ENCODE data around the gene FAM193B.
A peak's percentile ranks its signal among the peaks of the same experiment; 100 is the strongest.

The FAM193B gene

DNA sequence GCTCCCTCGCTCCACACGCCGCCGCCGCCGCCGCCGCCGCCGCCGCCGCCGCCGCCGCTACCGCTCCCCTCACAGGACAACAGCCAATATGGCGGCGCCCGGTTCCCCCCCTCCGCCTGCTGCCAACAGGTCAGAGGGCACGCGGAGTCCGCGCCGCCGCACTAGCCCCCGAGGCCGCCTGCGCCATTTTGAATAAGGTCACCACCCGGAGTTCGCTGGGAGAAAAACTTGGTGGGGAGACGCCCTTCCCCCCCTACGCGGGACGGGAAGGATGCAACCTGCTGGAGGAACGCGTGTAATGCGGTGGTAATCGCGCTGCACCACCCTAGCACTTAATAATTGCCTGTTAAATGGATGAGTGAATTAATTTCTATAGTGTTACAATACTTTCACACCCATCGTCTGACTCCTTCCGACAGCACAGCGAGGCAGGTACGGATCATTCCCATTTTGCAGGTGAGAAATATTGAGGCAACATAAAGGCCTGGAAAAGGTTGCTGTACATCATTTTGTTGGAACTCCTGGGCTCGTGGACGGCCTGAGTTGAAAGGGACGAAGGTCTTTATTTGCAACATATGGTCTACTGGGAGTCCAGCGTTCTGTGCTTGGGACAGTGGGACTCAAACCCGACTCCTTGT is at the start of gene FAM193B:
FAM193B (minus strand) TSS at position 90 of the 638 bp plus-strand sequence. CDS start 105 bp downstream, outside the sequence.
- TF ChIP-seq ZNF274 (IDR thresholded peaks at IDR 0.05; ENCODE audit: low read depth, low read length): no peak
- peak within 1 kb of the TSS; percentile 78 for H3K4me3 ChIP-seq (ENCODE audit: low read length)

- no peak for TF ChIP-seq ZNF274 (IDR thresholded peaks at IDR 0.05; ENCODE audit: low read depth, low read length)
- H3K4me3 ChIP-seq (ENCODE audit: low read length): no peak overlapping the region
Measured at GRCh38 chr5:177604116-177604521, 49.8 kb upstream of the FAM193B start.

DNA sequence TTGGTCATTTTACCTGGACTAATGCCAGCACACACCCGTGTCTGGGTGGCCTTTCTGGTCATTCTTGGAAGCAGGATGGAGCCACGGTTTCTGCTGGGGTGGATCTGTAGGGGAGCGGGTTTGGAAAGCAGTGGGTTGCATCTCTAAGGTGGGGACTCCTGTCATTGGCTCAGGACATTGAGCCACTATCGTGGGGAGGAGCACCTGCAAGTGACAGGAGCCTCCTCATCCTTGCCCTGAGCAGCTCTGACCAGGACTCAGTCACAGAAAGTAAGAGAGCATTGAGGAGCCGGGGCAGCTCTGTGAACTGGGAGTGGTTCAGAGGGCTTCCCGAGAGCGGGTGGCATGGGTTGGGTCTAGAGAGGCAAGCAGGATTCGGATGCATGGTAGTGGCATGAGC is 49.3 kb upstream of the FAM193B start:
- TF ChIP-seq ZNF274 (IDR thresholded peaks at IDR 0.05; ENCODE audit: low read depth, low read length): no peak
- no peak overlapping the region for H3K4me3 ChIP-seq (ENCODE audit: low read length)

DNA sequence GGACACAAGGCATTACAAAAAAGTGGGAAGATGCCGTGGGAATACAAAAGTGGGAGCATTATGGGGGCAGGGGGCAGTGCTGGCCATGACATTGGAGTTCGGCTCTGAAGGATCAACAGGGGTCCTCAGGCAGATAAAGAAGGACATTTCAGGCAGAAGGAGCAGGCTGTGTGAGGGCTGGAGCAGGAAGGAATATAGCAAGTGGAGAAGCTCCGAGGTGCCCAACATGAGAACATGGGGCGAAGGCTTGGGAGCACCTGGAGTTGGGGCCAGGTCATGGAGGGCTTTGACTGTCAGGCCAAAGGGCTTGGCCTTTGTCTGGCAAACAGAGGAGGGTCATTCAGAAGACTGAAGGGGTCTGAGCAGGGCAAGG is 48.1 kb upstream of the FAM193B start:
- TF ChIP-seq ZNF274 (IDR thresholded peaks at IDR 0.05; ENCODE audit: low read depth, low read length): no peak
- no peak overlapping the region for H3K4me3 ChIP-seq (ENCODE audit: low read length)

DNA sequence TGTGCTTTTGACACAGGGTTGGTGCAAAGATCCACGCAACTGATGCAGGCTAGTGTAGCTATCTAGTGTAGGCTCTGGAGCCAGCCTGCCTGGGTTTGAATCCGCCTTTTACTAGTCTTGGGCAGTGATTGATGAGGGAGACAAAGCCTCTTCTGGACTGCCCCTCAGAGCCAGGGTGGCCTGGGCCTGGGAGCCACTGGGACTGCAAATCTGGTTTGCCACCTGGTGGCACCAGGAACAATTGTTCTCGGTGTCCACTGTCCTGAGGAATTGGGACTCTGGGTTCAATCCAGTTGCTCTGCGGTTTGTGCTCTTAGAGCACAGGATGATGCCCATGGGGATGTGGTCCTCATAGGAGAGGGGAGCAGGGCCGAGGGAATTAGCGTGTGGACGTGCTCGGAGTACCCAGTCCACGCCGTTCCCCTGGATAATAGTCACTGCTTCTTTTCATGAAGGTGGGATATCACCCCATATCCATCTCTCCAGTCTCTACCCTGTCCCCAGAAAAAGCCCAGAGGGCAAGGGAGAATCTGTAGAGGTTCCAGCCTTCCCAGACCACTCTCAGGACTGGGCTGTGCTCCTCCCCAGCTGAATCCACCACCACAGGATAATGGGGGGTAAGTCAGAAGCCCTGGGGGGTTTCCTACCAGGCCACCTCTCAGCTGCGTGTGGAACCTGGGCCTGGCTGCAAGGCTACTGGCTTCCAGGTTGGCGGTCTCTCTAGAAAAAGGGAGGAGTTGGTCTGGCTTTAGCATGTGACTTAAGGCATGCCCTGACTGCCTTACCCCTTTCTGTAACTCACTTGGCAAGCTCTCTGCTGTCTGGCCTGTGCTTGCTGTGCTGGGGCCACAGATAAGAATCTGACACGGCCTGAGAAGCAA is 47.5 kb upstream of the FAM193B start:
- H3K4me3 ChIP-seq (ENCODE audit: low read length): no peak overlapping the region
- no peak for TF ChIP-seq ZNF274 (IDR thresholded peaks at IDR 0.05; ENCODE audit: low read depth, low read length)

GRCh38 chr5:177601126-177601525 is 46.8 kb upstream of the FAM193B start:
- peak overlapping the region; percentile 70; the same call in 1 of the 2 replicates for H3K4me3 ChIP-seq (ENCODE audit: low read length)
- no peak for TF ChIP-seq ZNF274 (IDR thresholded peaks at IDR 0.05; ENCODE audit: low read depth, low read length)

DNA sequence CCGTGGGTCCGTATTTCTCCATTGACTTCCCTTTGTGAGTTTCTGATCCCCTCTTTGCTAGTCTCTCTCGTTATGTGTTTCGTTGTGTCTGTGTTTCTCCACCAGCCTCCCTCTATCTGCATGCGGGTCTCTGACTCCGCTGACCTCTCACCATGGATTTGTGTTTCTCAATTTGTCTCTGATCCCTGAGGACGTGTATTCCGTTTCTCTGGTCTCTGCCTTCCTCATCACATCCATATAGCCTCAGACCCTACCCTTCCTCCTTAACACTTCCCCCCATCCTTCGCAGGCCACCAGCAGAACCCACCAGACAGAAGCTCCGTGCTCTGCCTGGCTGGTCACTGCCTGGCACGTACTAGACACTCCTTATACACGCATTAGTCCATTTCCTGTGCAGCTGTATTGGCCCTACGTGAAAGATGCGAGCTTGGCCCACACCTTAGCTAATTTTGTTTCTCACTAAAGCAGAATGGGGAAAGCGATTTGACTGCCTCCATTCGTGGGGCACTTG is 46.2 kb upstream of the FAM193B start:
- TF ChIP-seq ZNF274 (IDR thresholded peaks at IDR 0.05; ENCODE audit: low read depth, low read length): no peak
- H3K4me3 ChIP-seq (ENCODE audit: low read length): peak overlapping the region; percentile 70

DNA sequence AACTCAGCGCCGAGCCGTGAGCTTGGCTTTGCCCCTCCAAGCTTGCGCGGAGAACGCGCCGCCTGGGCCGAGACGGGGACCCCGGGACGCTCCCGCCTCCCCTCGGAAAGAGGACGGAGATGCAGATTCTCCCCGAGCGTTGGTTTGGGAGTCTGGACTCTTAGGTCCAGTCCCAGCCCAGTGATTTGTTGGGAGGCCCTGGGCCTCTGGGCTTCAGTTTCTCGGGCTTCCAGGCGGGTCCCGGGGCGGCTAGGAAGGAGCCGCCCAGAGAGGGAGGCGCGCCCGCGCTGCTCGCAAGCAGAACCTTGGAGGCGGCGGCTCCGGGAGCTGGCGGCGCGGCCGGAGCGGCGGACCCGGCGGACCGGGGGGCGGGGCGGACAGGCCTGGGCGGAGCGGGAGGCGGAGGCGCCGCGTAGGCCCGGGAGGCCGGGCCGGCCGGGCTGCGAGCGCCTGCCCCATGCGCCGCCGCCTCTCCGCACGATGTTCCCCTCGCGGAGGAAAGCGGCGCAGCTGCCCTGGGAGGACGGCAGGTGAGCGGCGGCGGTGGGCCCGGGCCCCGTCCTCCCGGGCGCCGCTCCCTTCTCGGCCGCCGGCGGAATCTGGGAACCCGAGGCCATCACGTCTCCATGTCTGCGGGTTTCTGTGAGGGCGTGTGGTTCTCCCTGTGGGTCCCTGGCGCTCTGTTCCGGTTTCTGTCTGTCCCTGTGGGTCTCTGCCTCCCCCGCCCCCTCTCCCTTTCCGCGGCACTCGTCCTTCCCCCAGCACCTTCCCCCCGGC is 45.6 kb upstream of the FAM193B start, which contains the start of gene B4GALT7:
B4GALT7 (plus strand) TSS at position 402 of the 777 bp plus-strand sequence; CDS start at position 481, 79 bp downstream.
- TF ChIP-seq ZNF274 (IDR thresholded peaks at IDR 0.05; ENCODE audit: low read depth, low read length): no peak
- peak within 1 kb of the TSS; percentile 80 for H3K4me3 ChIP-seq (ENCODE audit: low read length)

DNA sequence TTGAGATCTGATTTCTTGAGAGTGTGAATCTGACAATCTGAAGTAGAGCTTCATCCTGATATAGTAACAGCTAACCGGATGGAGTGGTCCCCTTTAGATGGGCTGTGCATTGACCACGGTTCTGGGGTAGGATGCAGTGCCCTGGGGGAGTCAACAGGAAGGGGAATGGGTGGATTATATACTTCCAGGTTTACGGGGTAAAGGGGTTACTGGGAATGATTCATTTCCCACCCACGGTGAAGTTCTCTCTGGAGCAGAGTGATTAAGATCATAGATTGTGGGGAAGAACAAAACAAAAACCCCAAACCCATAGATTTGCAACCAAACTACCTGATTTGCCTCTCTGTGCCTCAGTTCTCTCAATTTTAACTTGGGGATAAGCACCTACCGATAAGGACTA is 44.1 kb upstream of the FAM193B start:
- no peak overlapping the region for H3K4me3 ChIP-seq (ENCODE audit: low read length)
- no peak for TF ChIP-seq ZNF274 (IDR thresholded peaks at IDR 0.05; ENCODE audit: low read depth, low read length)

GRCh38 chr5:177596775-177597238 is 42.4 kb upstream of the FAM193B start:
- no peak for TF ChIP-seq ZNF274 (IDR thresholded peaks at IDR 0.05; ENCODE audit: low read depth, low read length)
- no peak overlapping the region for H3K4me3 ChIP-seq (ENCODE audit: low read length)

GRCh38 chr5:177595991-177596774 is 41.8 kb upstream of the FAM193B start:
- no peak for TF ChIP-seq ZNF274 (IDR thresholded peaks at IDR 0.05; ENCODE audit: low read depth, low read length)
- no peak overlapping the region for H3K4me3 ChIP-seq (ENCODE audit: low read length)

GRCh38 chr5:177595026-177595585 is 40.7 kb upstream of the FAM193B start:
- no peak overlapping the region for H3K4me3 ChIP-seq (ENCODE audit: low read length)
- TF ChIP-seq ZNF274 (IDR thresholded peaks at IDR 0.05; ENCODE audit: low read depth, low read length): no peak

DNA sequence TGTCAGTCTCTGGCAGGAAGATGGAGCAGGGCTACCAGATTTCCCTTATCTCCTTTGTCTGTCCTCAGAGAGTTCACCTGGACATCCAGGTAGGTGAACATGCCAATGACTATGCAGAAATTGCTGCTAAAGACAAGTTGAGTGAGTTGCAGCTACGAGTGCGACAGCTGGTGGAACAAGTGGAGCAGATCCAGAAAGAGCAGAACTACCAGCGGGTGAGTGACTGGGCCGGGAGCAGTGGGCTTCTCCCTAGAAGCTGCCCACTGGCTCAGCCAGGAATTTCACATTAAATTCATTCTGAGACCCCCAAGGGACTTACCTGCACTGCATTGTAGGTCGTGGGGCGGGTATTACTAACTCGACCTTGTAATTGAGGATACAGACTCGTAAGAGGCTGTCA is 39.7 kb upstream of the FAM193B start:
- TF ChIP-seq ZNF274 (IDR thresholded peaks at IDR 0.05; ENCODE audit: low read depth, low read length): no peak
- no peak overlapping the region for H3K4me3 ChIP-seq (ENCODE audit: low read length)
